ENCODE data around the gene MORN2. TPM values are rescaled to one million over a fixed set of nuclear protein-coding genes. Genes with fewer than 3 reads are reported as not detected.
A peak's percentile ranks its signal among the peaks of the same experiment; 100 is the strongest.

MORN2 gene
- total and polyA plus RNA-seq, 2 of the 13 experiments (the other 11 are each of a cell fraction or from before 2014, with no cell fraction given) = 7.0 to 28.0 TPM

- peak; percentile 93; the same call in 1 of the 2 replicates for TF ChIP-seq THAP9 (CRISPR knock-in tag; IDR thresholded peaks at IDR 0.05; ENCODE audit: borderline replicate concordance)
- peak; percentile 86 for TF ChIP-seq HDAC2 (CRISPR knock-in tag; IDR thresholded peaks at IDR 0.05)
- no peak for TF ChIP-seq MBD4 (IDR thresholded peaks at IDR 0.05; ENCODE audit: borderline replicate concordance, low read length)
- no peak for TF ChIP-seq NONO (IDR thresholded peaks at IDR 0.05)
- TF ChIP-seq NONO (CRISPR knock-in tag; conservative IDR thresholded peaks at IDR 0.05) = peak; percentile 93
- TF ChIP-seq ISL2 (CRISPR knock-in tag; IDR thresholded peaks at IDR 0.05) = peak; percentile 50; the same call in 1 of the 2 replicates
- no peak for TF ChIP-seq MLLT10 (CRISPR knock-in tag; IDR thresholded peaks at IDR 0.05)
- peak; percentile 78 for TF ChIP-seq RFXANK (CRISPR knock-in tag; IDR thresholded peaks at IDR 0.05)
- TF ChIP-seq SP2 (CRISPR knock-in tag; IDR thresholded peaks at IDR 0.05) = peak; percentile 83
- no peak for TF ChIP-seq NFE2L2 (IDR thresholded peaks at IDR 0.05; ENCODE audit: low read length)
- 0 out of 2 replicates have a peak, but pooled peaks have one; percentile 35 for TF ChIP-seq BCL6 (CRISPR knock-in tag; IDR thresholded peaks at IDR 0.05)
- TF ChIP-seq ZNF720 (CRISPR knock-in tag; IDR thresholded peaks at IDR 0.05) = no peak; the same call in 1 of the 2 replicates
- TF ChIP-seq KLF6 (CRISPR knock-in tag; IDR thresholded peaks at IDR 0.05) = peak; percentile 83; the same call in 1 of the 2 replicates
- TF ChIP-seq IRX3 (CRISPR knock-in tag; IDR thresholded peaks at IDR 0.05; ENCODE audit: borderline replicate concordance, low read depth) = 0 out of 2 replicates have a peak, but pooled peaks have one; percentile 88
- peak; percentile 58 for TF ChIP-seq FOXJ3 (CRISPR knock-in tag; IDR thresholded peaks at IDR 0.05; ENCODE audit: borderline replicate concordance)
- peak; percentile 51; the same call in 1 of the 2 replicates for TF ChIP-seq KDM4B (CRISPR knock-in tag; IDR thresholded peaks at IDR 0.05)
- TF ChIP-seq GMEB1 (CRISPR knock-in tag; IDR thresholded peaks at IDR 0.05; ENCODE audit: borderline replicate concordance) = peak; percentile 58; the same call in 1 of the 2 replicates
- TF ChIP-seq ZNF883 (CRISPR knock-in tag; IDR thresholded peaks at IDR 0.05; ENCODE audit: not compliant biosample characterization) = peak; percentile 85
- no peak for TF ChIP-seq NFE2 (CRISPR knock-in tag; IDR thresholded peaks at IDR 0.05)
- peak; percentile 74; the same call in 1 of the 2 replicates for TF ChIP-seq ZNF446 (CRISPR knock-in tag; IDR thresholded peaks at IDR 0.05)
- TF ChIP-seq MXD4 (CRISPR knock-in tag; IDR thresholded peaks at IDR 0.05) = peak; percentile 78
- peak; percentile 98 for TF ChIP-seq HDAC1 (CRISPR knock-in tag; IDR thresholded peaks at IDR 0.05)
- TF ChIP-seq ZNF496 (CRISPR knock-in tag; IDR thresholded peaks at IDR 0.05; ENCODE audit: insufficient replicate concordance) = no peak
- TF ChIP-seq KMT2B (CRISPR knock-in tag; IDR thresholded peaks at IDR 0.05) = peak; percentile 99
- TF ChIP-seq ETV5 (CRISPR knock-in tag; IDR thresholded peaks at IDR 0.05; ENCODE audit: borderline replicate concordance) = no peak
These were observed at the start of gene MORN2, which contains the start of gene DHX57 (continued) for GRCh38 chr2:38875576-38876367.
